AG10803 (cell line): Measurements from ENCODE around the gene ITPR1.
"Not testable (repeated sequence)": the region's sequence is repeated elsewhere in the genome, so short reads cannot be mapped to it uniquely, and the experiment has no call there.

Experiments
- DNase-seq: peaks from one replicate; pipeline ENCODE4 v3.0.0; 2010; ENCODE audit warnings: low read depth
- H3K4me3 ChIP-seq: 2 replicates; pipeline ENCODE4 v1.5.1; 2011; ENCODE audit warnings: mild to moderate bottlenecking, low read length, control low read depth
- TF ChIP-seq, protein P1 (sequence below): conservative IDR thresholded peaks from 2 replicates; pipeline ENCODE4 v1.5.1; 2011; ENCODE audit warnings: mild to moderate bottlenecking, low read length, control low read depth, inconsistent platforms

The ITPR1 gene

DNA sequence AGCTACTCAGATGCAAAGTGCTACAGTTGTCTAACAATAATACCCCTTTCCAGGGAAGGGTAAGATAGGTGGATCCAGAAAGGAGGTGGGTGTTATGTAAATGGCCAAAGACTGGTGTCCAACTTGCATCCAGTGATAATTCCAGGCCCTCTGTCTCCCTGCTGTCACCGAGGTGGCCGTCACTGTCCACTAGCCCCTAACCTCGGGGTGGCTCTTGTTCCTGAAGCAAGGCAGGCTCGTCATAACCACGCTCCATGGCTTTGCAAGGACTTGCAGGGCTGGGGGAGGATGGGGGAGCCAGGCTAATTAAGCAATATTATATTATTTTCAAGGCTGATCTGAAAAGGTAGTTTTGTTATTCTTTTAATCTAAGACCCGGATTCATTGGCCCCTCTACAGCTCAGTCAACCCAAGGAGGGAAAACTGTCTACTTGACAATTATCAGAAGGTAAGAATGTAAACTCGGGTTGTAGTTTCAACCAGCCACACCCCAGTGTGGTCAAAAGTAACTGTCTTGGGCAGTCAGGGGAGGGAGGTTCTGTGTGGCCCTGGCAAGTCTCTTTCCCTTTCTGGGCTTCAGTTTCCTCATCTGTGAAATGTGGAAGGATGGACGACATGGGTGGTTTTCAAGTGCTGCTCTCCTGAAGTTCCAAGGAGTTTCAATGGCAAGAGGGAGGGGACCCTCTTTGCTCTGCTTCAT, 266.0 kb downstream of the ITPR1 start:
- TF ChIP-seq, protein P1, sequence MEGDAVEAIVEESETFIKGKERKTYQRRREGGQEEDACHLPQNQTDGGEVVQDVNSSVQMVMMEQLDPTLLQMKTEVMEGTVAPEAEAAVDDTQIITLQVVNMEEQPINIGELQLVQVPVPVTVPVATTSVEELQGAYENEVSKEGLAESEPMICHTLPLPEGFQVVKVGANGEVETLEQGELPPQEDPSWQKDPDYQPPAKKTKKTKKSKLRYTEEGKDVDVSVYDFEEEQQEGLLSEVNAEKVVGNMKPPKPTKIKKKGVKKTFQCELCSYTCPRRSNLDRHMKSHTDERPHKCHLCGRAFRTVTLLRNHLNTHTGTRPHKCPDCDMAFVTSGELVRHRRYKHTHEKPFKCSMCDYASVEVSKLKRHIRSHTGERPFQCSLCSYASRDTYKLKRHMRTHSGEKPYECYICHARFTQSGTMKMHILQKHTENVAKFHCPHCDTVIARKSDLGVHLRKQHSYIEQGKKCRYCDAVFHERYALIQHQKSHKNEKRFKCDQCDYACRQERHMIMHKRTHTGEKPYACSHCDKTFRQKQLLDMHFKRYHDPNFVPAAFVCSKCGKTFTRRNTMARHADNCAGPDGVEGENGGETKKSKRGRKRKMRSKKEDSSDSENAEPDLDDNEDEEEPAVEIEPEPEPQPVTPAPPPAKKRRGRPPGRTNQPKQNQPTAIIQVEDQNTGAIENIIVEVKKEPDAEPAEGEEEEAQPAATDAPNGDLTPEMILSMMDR, result no peak
- DNase-seq, result no peak

DNA sequence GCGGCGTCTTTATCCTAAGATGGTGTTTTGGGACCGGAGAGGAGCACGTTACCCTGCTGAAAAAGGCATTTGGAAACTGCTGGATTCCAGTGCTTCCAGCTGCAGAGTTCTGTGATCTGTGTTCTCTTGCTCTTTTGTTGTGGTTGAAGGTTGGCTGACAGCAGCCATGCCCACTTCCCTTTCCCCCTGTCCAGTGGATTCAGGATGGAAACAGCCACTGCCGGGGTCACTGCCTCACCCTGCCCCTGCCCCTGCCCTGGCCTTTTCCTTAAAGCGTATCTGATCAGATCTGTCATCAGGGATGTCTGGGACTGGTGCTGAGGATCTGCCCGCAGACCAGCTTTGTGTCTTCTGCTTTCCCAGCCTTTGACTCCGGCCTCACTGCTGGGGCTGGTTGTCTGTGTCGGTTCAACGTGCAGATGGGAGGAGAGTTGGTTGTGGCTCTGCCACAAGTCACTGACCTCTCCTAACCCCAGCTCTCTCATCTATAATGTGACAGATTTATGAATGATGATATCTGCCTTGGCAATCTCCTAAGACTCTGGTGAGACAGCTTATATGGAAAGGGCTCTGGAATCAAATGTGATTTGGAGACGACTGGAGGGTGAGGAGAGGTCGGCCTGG, 266.7 kb downstream of the ITPR1 start:
- DNase-seq, result no peak
- H3K4me3 ChIP-seq, result no peak overlapping the region
- TF ChIP-seq, protein P1, result no peak

More for the DNA sequence above, 266.0 kb downstream of the ITPR1 start:
- no peak overlapping the region for H3K4me3 ChIP-seq

DNA sequence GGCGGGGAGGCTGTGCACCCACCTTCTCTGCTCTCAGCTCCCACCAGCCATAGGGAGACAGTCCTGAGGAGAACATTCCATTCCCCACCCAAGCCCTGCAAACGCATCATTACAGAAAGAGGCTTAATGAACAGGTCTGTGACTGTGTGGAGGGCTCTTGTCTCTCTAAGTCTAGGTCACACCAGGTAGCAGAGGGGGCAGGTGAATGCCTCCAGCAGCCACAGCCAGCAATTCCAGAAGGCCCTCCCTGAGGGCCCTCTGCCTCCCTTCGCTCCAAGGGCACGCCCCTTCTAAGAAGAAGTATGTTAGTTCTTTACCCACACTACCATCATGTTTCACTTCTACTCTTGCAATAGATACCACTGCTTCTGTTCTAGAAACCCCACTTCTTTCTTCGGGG, 268.6 kb downstream of the ITPR1 start:
- no peak for DNase-seq
- TF ChIP-seq, protein P1, result no peak
- no peak overlapping the region for H3K4me3 ChIP-seq

DNA sequence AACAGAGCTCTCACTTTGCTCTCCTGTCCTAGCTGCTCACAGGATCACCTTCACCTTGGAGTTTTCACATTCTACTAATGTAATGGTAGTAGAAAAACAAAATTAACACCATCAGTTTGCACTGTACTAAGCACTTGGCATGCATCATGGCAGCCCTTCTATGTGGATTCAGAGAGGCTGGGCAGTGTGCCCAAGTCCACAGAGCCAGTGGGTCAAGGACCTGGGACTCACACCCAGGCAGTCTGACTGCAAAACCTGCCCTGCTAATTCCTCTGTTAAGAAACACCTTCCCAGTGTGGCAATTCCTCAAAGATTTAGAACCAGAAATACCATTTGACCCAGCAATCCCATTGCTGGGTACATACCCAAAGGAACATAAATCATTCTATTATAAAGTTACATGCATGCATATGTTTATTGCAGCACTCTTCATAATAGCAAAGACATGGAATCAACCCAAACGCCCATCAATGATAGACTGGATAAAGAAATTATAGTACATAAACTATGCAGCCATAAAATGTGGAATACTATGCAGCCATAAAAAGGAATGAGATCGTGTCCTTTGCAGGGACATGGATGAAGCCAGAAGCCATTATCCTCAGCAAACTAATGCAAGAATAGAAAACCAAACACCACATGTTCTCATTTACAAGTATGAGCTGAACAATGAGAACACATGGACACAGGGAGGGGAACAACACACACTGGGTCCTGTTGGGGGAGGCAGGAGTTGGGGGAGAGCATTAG, 269.5 kb downstream of the ITPR1 start:
- not testable (repeated sequence) for DNase-seq

DNA sequence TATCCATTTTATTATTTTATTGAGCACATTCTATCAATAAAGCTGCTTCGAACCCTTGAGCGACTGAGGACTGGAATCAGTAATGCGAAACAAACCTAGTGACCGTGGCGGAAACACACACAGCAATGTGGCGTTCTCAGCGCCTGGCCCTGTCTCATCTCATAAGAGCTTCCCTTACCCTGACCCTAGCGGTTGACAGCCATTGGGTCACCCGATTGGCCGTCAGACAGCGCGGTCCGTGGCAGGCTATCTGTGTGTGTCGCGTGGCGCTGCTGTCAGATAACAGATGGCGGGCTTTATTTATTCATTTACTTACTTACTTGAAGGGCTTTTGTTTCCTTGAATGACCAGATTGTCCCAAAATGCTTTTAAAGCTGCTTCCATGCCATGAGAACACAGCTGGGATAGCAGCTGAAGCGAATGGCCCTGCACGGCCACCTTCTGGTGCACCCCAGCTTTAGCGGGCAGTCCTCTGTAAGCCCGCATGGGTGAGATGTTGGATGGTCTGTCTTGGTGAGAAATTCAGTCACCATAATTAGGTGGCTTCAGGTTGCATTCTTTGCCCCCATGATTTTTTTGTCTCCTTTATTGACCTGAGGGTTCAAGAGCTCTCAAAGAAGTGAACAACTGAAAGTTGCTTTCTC, 270.6 kb downstream of the ITPR1 start:
- no peak overlapping the region for H3K4me3 ChIP-seq
- TF ChIP-seq, protein P1, result no peak
- no peak for DNase-seq

More for the DNA sequence above, 269.5 kb downstream of the ITPR1 start:
- H3K4me3 ChIP-seq, result not testable (repeated sequence)

DNA sequence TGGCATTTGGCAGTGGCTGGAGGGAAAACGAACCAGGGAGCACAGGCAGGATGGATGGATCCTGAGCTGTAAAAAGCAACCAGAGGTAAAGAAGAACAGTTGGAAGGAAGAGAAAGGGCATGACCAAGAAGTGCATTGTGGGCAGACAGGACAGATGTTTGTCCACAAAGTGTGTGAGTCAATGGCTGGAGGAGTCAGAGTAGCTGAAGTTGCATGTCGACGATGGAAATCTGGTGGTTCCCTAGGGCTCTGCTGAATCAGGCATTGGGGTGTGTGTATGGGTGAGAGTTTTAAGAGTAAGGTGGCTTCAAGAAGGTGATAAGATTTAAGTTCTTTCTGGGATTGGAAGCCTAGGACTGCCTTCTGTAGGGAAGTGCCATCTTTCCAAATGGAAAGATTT, 272.1 kb downstream of the ITPR1 start:
- DNase-seq, result no peak
- H3K4me3 ChIP-seq, result no peak overlapping the region
- TF ChIP-seq, protein P1, result no peak

DNA sequence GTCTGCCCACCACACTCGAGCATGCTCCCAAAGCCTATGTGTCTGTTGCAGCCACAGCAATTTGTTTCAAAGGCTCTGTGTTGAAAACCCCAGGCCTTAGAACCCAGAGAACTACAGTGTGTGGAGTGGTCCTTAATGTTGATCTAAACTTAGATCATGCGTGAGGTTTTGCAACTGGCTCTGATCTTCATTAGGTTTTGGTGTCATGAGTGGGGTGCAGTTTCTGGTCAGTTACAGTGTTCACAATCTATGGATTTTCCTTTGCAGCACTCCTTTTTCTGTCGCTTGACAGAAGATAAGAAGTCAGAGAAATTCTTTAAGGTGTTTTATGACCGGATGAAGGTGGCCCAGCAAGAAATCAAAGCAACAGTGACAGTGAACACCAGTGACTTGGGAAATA, 273.1 kb downstream of the ITPR1 start:
- no peak overlapping the region for H3K4me3 ChIP-seq
- TF ChIP-seq, protein P1, result no peak
- no peak for DNase-seq
